Mucosa of rectum (tissue), 2 donors: Measurements from ENCODE around the gene GGCX.

Experiments used
- H3K27ac ChIP-seq, 2 donors: one replicate each; pipeline ENCODE4 v1.7.0; 2013; ENCODE audit warnings: inconsistent platforms in 2 of 2, low read depth in 2 of 2, low read length in 2 of 2
- H3K27me3 ChIP-seq, 2 donors: one replicate each; pipeline ENCODE4 v1.7.0; 2013; ENCODE audit warnings: low read length in 2 of 2; ENCODE audit not compliant: control insufficient read depth in 2 of 2, insufficient read depth in 2 of 2
- H3K36me3 ChIP-seq, 2 donors: one replicate each; pipeline ENCODE4 v1.7.0; 2013; ENCODE audit warnings: low read length in 2 of 2; ENCODE audit not compliant: control insufficient read depth in 2 of 2, insufficient read depth in 2 of 2
- H3K4me1 ChIP-seq, 2 donors: one replicate each; pipeline ENCODE4 v1.7.0; 2013; ENCODE audit warnings: low read length in 2 of 2, mild to moderate bottlenecking in 1 of 2; ENCODE audit not compliant: control insufficient read depth in 2 of 2, insufficient read depth in 2 of 2
- H3K4me3 ChIP-seq, 2 donors: one replicate each; pipeline ENCODE4 v1.7.0; 2013; ENCODE audit warnings: low read length in 2 of 2
- H3K9ac ChIP-seq, 2 donors: one replicate each; pipeline ENCODE4 v1.7.0; 2013; ENCODE audit warnings: low read length in 2 of 2, low read depth in 1 of 2, mild to moderate bottlenecking in 1 of 2
- H3K9me3 ChIP-seq, 2 donors: one replicate each; pipeline ENCODE4 v1.7.0; 2013; ENCODE audit warnings: low read length in 2 of 2; ENCODE audit not compliant: control insufficient read depth in 2 of 2
- donor health status: healthy.
- donor health status: Normal muscosa, but diverticular disease.

Gene GGCX

GRCh38 chr2:85531589-85531988 is 29.7 kb downstream of the GGCX start:
- no peaks in the 10 kb centered on the region for H3K27me3 ChIP-seq
- H3K36me3 ChIP-seq, result no peaks in the 10 kb centered on the region
- no peaks in the 10 kb centered on the region for H3K9me3 ChIP-seq
- H3K4me3 ChIP-seq, result no peak overlapping the region
- peaks cover 8 to 12% of the 10 kb centered on the region in 2 donors for H3K4me1 ChIP-seq
- no peak overlapping the region for H3K9ac ChIP-seq
- no peak overlapping the region for H3K27ac ChIP-seq

- no peaks in the 10 kb centered on the region for H3K27me3 ChIP-seq
- no peak overlapping the region for H3K4me3 ChIP-seq
- H3K9me3 ChIP-seq, result no peaks in the 10 kb centered on the region
- H3K9ac ChIP-seq, result no peak overlapping the region
- H3K27ac ChIP-seq, result no peak overlapping the region
- peaks cover 5 to 14% of the 10 kb centered on the region in 2 donors for H3K4me1 ChIP-seq
- no peaks in the 10 kb centered on the region for H3K36me3 ChIP-seq
Measured at GRCh38 chr2:85529809-85530208, 31.5 kb downstream of the GGCX start.

GRCh38 chr2:85528355-85528754 is 32.9 kb downstream of the GGCX start:
- Histone ChIP-seq H3K4me3 (no peak overlapping the region), H3K36me3 (no peaks in the 10 kb centered on the region), H3K27me3 (no peaks in the 10 kb centered on the region), H3K27ac (no peak overlapping the region), H3K4me1 (peaks cover 11 to 24% of the 10 kb centered on the region in 2 donors), H3K9me3 (no peaks in the 10 kb centered on the region), H3K9ac (no peak overlapping the region)

GRCh38 chr2:85527787-85528186 is 33.5 kb downstream of the GGCX start:
- H3K9ac ChIP-seq, result no peak overlapping the region
- H3K9me3 ChIP-seq, result no peaks in the 10 kb centered on the region
- H3K36me3 ChIP-seq, result no peaks in the 10 kb centered on the region
- peaks cover 16 to 30% of the 10 kb centered on the region in 2 donors for H3K4me1 ChIP-seq
- H3K27ac ChIP-seq, result no peak overlapping the region
- H3K4me3 ChIP-seq, result no peak overlapping the region
- no peaks in the 10 kb centered on the region for H3K27me3 ChIP-seq

- no peak overlapping the region for H3K9ac ChIP-seq
- no peak overlapping the region for H3K4me3 ChIP-seq
- H3K27me3 ChIP-seq, result no peaks in the 10 kb centered on the region
- H3K4me1 ChIP-seq, result peaks cover 17 to 32% of the 10 kb centered on the region in 2 donors
- H3K36me3 ChIP-seq, result no peaks in the 10 kb centered on the region
- H3K9me3 ChIP-seq, result no peaks in the 10 kb centered on the region
- no peak overlapping the region for H3K27ac ChIP-seq
Measured at GRCh38 chr2:85525567-85525966, 35.7 kb downstream of the GGCX start.

GRCh38 chr2:85525029-85525428 is 36.3 kb downstream of the GGCX start:
- Histone ChIP-seq H3K9me3 (no peaks in the 10 kb centered on the region), H3K27me3 (no peaks in the 10 kb centered on the region), H3K4me1 (peaks cover 17 to 32% of the 10 kb centered on the region in 2 donors), H3K36me3 (no peaks in the 10 kb centered on the region), H3K27ac (peak overlapping the region; percentile 40 to 64), H3K9ac (no peak overlapping the region), H3K4me3 (no peak overlapping the region)

GRCh38 chr2:85524336-85524908 is 36.9 kb downstream of the GGCX start:
- Histone ChIP-seq H3K4me1 (peaks cover 17 to 32% of the 10 kb centered on the region in 2 donors), H3K27ac (peak overlapping the region; percentile 40 to 64), H3K9ac (peak overlapping the region in 1 of 2 donors; percentile 19), H3K36me3 (no peaks in the 10 kb centered on the region), H3K27me3 (no peaks in the 10 kb centered on the region), H3K4me3 (no peak overlapping the region), H3K9me3 (no peaks in the 10 kb centered on the region)

GRCh38 chr2:85523903-85524335 is 37.4 kb downstream of the GGCX start:
- H3K9ac ChIP-seq, result peak overlapping the region in 1 of 2 donors; percentile 3
- H3K4me1 ChIP-seq, result peaks cover 17 to 32% of the 10 kb centered on the region in 2 donors
- H3K9me3 ChIP-seq, result no peaks in the 10 kb centered on the region
- no peaks in the 10 kb centered on the region for H3K27me3 ChIP-seq
- no peak overlapping the region for H3K4me3 ChIP-seq
- no peaks in the 10 kb centered on the region for H3K36me3 ChIP-seq
- peak overlapping the region; percentile 27 to 64 for H3K27ac ChIP-seq

- H3K27me3 ChIP-seq, result no peaks in the 10 kb centered on the region
- H3K9ac ChIP-seq, result peak overlapping the region in 1 of 2 donors; percentile 3
- H3K4me3 ChIP-seq, result no peak overlapping the region
- no peaks in the 10 kb centered on the region for H3K9me3 ChIP-seq
- peaks cover 17 to 32% of the 10 kb centered on the region in 2 donors for H3K4me1 ChIP-seq
- peak overlapping the region; percentile 18 to 27 for H3K27ac ChIP-seq
- H3K36me3 ChIP-seq, result no peaks in the 10 kb centered on the region
Measured at GRCh38 chr2:85523062-85523902, 38.0 kb downstream of the GGCX start.

- no peaks in the 10 kb centered on the region for H3K27me3 ChIP-seq
- no peaks in the 10 kb centered on the region for H3K9me3 ChIP-seq
- no peak overlapping the region for H3K4me3 ChIP-seq
- no peaks in the 10 kb centered on the region for H3K36me3 ChIP-seq
- peak overlapping the region in 1 of 2 donors; percentile 16 for H3K27ac ChIP-seq
- H3K9ac ChIP-seq, result no peak overlapping the region
- H3K4me1 ChIP-seq, result peaks cover 19 to 36% of the 10 kb centered on the region in 2 donors
Measured at GRCh38 chr2:85522090-85522647, 39.1 kb downstream of the GGCX start.
